H7 (cell line): Measurements from ENCODE around the gene DYNC2LI1. TPM values are rescaled to one million over a fixed set of nuclear protein-coding genes. Genes with fewer than 3 reads are reported as not detected.
A peak's percentile ranks its signal among the peaks of the same experiment; 100 is the strongest.

Source experiments
- DNase-seq: peaks from one replicate; pipeline ENCODE4 v3.0.0; 2012
- H3K27me3 ChIP-seq: 2 replicates; pipeline ENCODE4 v1.6.0; 2011; ENCODE audit warnings: mild to moderate bottlenecking, low read length; ENCODE audit not compliant: control insufficient read depth, insufficient read depth
- H3K36me3 ChIP-seq: replicated peaks from 2 replicates; pipeline ENCODE4 v1.5.1; 2011; ENCODE audit warnings: low read length; ENCODE audit not compliant: control insufficient read depth, insufficient read depth
- H3K4me3 ChIP-seq: 2 replicates; pipeline ENCODE4 v1.5.1; 2011; ENCODE audit warnings: low read depth, mild to moderate bottlenecking, control low read depth, low read length, moderate library complexity; ENCODE audit not compliant: insufficient read depth
- total RNA-seq: library from RNA; depleted of rRNA; stranded (reverse); fragments of >200 nt; shearing (Covaris generic); gene quantifications from 2 replicates; pipeline ENCODE4 v1.2.3, GENCODE V29; 2014

The DYNC2LI1 gene
- total RNA-seq, 1 experiment from 2014 or later: 9.5 TPM

DNA sequence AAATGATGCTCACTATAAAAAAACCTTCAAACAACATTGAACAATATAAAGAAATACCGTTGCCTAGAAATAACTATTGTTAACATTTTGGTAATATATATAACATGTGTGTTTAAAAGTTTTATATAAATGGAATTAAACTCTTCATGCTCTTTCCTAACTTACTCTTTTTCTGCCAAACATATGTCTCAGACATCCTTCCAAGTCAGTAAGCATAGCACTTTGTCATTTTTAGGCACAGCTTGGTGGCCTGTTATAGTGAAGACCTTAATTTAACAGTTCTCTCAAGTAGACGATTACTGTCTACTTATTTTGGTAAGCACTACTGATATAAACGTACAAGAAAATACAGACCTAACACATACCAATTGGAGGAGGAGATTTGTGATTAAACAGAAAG, 40.9 kb downstream of the DYNC2LI1 start:
- no peak for DNase-seq
- no peak overlapping the region for H3K4me3 ChIP-seq
- H3K36me3 ChIP-seq: no peaks in the 10 kb centered on the region
- H3K27me3 ChIP-seq: no peaks in the 10 kb centered on the region

DNA sequence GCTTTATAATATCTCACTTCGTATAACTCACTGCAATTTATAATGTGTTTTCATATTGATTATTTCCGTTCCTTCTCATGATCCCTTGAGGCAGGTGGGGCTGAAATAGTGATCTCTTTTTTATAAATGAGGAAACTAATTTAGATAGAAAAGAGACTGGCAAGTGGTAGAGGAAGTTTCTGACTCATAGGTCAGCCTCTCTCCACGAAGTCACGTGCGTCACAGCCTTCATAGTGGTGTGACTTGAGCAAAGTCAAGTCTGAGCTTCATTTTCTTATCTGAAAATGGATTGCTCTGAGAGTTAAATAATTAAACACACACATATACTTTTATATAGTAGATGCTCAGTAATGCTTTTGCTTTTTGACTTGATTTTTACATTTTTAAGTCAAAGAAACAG, 44.9 kb downstream of the DYNC2LI1 start:
- no peak overlapping the region for H3K4me3 ChIP-seq
- no peak for DNase-seq
- H3K27me3 ChIP-seq: no peaks in the 10 kb centered on the region
- H3K36me3 ChIP-seq: no peaks in the 10 kb centered on the region

DNA sequence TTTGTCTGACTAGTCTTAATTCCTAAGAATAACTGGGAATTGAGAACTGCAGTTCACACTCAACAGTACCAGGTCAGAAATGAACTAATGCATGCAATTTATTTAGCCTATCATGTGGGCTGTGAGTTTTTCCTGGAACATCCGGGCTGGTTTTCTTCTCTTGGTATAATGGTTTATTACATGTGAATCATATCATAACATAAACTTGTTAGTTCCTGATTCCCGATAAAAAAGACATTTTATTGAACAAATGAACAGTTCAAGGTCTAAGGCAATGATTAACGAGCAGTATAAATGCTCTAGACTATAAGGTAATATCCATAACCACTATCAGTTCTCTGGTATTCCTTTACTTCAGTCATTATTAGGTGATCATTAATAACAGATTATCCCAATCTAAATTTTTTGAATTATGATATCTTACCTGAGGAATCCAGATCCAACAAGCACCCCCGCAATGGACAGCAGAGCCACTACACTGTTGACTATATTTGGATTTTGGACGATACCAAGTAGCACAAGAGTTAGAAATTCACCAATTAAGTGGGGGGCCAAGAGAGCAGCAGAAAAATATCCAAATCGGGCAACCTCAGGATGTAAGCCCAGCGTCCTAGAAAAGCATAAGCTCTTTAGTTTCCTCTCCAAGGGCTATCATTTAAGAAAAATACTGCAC, 45.8 kb downstream of the DYNC2LI1 start:
- Histone ChIP-seq H3K4me3 (no peak overlapping the region), H3K27me3 (no peaks in the 10 kb centered on the region), H3K36me3 (no peaks in the 10 kb centered on the region)
- DNase-seq: no peak

DNA sequence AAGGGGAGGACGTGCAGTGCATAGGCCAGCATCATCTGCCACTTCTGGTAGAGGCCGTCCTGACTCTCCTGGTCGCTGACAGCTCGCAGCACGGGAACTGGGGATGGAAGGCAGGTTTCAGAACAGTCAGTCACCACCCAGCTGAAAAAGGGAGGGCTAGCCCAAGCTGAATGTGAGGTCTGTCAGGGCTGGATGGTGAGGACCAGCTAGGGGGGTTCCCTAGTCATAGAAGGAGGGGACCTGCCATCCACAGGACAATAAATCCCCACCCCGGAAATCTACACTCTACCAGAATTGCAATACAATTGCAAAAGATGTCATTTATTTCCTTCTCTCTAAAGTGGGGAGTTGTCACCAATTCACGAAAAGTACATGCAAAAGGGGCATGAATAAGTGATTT, 49.0 kb downstream of the DYNC2LI1 start:
- DNase-seq: no peak
- Histone ChIP-seq H3K36me3 (no peaks in the 10 kb centered on the region), H3K4me3 (no peak overlapping the region), H3K27me3 (no peaks in the 10 kb centered on the region)

DNA sequence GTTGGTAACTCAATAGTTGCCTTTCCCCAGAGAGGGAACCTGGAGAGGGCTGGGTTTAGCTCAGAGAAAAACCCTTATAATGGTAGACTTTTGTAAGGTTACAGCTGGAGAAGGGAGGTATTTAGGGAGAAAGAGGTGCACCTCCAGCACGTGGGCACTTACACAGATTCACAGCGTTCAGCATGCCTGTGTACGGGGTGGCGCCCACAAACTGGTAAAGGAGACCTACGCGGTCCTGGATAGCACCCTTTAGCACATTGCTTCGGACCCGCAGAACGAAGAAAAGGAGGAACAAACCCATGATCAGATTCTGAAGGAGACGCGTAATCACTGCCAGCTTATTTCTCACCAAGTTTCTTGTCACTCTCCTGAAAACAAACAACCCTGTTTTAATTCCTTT, 49.9 kb downstream of the DYNC2LI1 start:
- H3K36me3 ChIP-seq: no peaks in the 10 kb centered on the region
- H3K27me3 ChIP-seq: no peaks in the 10 kb centered on the region
- DNase-seq: peak; percentile 13
- no peak overlapping the region for H3K4me3 ChIP-seq

DNA sequence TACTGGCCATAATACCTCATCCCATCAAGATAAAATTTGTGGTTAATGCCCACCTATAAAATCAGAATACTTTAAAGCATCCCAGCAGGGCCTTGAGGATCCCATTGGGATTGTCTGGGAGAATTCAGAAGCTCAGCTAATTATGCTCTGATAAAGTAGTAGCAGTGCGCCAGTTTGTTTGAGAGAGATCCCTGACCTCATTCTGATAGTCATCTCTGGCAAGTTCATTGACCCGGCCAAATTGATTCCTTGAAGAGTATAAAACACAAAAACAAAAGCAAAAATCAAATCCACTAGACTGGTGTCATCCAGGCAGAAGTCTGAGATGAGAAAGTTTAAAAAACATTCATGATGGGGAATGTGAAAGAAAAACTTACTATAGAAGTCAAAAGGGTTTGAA, 50.7 kb downstream of the DYNC2LI1 start:
- Histone ChIP-seq H3K27me3 (no peaks in the 10 kb centered on the region), H3K36me3 (no peaks in the 10 kb centered on the region), H3K4me3 (no peak overlapping the region)
- DNase-seq: no peak

DNA sequence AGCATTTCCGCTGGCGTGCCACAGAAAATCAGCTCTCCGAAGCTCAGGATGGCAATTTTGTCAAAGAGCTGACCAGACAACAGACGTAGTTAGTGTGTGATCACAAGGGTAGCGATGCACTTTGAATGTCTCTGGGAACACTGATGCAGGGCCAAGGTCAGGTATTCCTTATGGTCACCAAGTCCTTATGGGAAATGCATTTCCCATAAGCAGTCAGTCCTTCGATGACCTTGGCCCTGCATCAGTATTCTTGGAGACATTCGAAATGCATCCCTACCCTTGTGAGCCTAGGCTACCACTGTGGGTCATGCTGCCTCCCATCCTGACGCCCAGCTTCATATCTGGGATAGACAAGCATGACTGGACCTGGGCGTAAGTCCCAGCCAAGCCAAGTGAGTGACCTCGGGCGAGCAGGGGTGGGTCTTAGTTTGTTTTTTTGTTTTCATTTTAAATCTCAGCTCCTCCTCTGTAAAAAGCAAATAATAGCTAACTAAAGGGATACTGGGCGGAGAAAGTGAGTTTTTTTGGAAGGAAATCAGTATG, 51.2 kb downstream of the DYNC2LI1 start:
- DNase-seq: peak; percentile 2
- Histone ChIP-seq H3K4me3 (no peak overlapping the region), H3K27me3 (no peaks in the 10 kb centered on the region), H3K36me3 (no peaks in the 10 kb centered on the region)

DNA sequence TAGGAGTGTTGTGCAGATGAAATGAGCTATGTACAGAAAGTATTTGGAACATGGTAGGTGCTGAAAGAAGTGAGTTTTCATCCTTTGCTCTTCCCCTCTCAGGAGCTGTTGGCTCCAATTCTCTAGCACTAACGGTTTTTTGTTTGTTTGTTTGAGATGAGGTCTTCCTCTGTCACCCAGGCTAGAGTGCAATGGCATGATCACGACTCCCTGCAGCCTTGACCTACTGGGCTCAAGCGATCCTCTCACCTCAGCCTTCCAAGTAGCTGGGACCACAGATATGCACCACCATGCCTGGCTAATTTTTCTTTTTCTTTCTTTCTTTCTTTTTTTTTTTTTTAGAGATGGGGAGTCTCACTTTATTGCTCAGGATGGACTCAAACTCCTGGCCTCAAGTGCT, 52.0 kb downstream of the DYNC2LI1 start:
- Histone ChIP-seq H3K4me3 (no peak overlapping the region), H3K27me3 (no peaks in the 10 kb centered on the region), H3K36me3 (no peaks in the 10 kb centered on the region)
- DNase-seq: no peak

DNA sequence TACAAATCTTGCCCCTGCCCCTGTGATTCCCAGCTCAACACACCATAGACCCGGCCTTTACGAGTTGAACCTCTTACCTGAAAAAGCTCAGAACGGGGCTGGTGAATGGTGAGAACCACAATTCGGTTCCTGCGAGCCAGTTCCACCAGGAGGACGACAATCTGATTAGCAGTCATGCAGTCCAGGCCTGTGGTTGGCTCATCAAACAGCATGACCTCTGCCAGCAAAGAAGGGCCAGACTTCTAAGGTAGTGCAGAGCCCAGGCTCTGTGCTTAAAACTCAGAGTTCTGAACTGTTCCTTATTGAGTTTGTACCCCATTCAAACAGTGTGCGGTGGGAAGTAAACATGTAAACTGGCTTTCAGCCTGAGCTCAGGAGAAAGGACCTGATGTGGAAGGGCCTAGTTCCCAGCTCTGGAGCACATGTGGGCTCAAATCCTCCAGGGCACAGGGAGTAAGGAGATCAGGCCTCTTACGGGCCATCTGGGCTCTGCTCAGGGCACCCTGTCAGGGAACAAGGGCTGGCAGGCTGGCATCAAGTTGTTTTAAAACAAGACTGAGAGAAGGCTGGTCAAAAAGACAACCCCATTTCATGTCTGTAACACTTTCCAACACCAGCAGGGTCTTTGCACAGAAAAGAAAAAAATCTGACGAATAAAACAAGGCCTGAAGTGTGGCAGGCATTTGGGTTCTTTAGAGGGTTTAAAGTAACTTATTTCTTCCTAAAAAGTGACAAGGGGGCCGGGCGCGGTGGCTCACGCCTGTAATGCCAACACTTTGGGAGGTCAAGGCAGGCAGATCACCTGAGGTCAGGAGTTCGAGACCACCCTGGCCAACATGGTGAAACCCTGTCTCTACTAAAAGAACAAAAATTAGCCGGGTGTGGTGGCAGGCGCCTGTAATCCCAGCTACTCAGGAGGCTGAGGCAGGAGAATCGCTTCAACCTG, 52.7 kb downstream of the DYNC2LI1 start:
- Histone ChIP-seq H3K36me3 (no peaks in the 10 kb centered on the region), H3K4me3 (no peak overlapping the region), H3K27me3 (no peaks in the 10 kb centered on the region; the same call in 1 of the 2 replicates)
- DNase-seq: peak; percentile 4

DNA sequence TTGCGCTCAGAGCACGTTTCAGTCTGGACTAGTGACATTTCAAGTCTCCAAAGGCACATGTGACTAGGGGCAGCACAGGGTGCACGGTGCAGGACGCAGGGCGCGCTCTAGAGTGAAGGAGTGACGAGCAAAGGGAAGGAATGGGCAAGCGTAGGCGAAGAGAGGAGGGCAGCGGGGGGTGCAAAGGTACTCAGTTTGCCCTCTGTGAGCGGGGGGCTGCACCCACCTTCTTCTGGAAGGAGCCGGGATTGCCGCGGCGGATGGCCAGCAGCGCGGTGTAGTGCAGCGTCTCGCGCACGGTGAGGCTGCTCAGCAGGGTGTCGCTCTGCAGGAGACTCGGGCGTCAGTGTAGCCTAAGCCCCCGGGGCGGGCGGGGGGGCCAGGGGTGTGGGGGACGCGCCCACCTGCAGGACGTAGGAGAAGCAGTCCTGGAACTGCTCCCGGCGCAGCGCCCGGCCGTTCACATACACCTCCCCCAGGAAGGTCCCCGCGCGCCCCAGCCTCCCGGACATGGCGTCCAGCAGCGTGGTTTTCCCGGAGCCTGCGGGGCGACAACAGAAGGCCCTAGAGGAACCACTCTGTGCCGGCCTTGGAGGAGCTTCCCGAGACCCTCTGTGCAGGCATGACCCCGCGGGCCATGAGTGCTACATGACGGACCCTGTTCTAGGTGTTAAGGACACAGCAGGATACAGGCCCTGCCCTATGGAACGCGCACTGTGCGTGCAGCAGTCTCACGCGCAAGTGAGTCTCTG, 57.9 kb downstream of the DYNC2LI1 start:
- DNase-seq: peak; percentile 61
- Histone ChIP-seq H3K36me3 (no peaks in the 10 kb centered on the region), H3K4me3 (peak overlapping the region; percentile 29; the same call in 1 of the 2 replicates), H3K27me3 (no peaks in the 10 kb centered on the region; the same call in 1 of the 2 replicates)

DNA sequence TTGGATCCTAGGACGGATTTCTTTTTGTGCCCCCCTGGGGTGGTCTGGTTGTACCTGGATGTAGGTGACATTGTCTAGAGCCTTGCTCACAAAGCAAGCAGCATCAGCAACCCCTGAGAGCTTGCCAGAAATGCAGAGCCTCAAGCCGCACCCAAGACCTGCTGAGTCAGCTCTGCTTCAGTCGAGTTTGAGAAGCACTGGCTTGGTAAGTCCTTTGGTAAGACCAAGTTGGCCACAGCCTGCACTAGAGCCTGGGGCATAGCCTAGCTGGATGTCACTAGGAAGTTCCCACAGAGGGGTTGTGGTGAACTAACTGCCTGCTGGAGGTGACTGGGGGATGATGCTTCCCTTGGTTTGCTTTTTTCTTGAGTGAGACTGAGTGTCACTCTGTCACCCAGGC, 58.6 kb downstream of the DYNC2LI1 start:
- H3K27me3 ChIP-seq: no peaks in the 10 kb centered on the region; the same call in 1 of the 2 replicates
- H3K4me3 ChIP-seq: no peak overlapping the region
- DNase-seq: peak; percentile 17
- H3K36me3 ChIP-seq: no peaks in the 10 kb centered on the region

DNA sequence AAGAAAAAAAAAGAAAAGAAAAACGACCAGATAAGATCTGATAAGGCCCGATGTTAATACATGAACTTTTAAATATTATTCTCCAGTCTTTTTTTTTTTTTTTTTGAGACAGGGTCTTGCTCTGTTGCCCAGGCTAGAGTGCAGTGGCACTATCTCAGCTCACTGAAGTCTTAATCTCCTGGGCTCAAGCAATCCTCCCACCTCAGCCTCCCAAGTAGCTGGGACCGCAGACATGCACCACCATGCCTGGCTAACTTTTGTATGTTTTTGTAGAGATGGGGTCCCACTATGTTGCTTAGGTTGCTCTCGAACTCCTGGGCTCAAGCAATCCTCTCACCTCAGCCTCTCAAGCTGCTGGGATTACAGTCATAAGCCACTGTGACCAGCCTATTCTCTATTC, 63.2 kb downstream of the DYNC2LI1 start:
- H3K27me3 ChIP-seq: no peaks in the 10 kb centered on the region
- no peak for DNase-seq
- H3K4me3 ChIP-seq: no peak overlapping the region
- H3K36me3 ChIP-seq: no peaks in the 10 kb centered on the region

DNA sequence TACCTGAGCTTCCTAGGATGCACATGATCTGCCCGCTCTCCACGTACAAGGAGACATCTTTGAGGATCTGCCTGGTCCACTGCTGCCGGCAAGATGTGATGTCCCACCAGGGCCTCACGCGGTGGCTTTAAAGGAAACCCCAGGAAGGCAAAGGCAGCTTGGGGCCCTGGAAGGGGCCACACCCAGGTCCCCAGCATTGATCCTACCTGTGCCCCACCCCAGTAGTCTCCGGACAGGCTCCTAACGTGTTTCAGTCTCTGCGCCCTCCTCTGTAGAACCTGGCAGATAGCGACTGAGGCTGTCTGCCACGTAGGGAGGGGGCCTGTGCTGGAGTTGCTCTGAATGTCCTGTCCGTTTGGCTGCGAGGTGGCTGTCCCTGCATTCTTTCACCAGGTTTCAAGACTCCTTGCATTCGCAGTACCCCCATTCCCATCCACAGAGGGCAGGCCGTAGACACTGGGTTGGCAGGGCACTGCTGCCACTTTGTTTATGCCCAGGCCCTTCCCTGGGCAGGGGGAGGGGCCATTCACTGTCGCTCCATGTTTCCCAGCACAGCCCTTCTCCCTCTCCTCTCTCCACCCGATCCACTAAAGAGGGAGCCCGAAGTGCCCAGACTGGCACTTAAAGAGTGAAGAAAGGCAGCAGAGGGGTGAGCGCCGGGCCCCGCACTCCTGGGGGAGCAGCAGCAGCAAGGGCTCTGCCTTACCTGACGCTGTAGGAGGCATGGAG, 64.2 kb downstream of the DYNC2LI1 start:
- peak; percentile 27 for DNase-seq
- no peak overlapping the region for H3K4me3 ChIP-seq
- no peaks in the 10 kb centered on the region for H3K27me3 ChIP-seq
- H3K36me3 ChIP-seq: no peaks in the 10 kb centered on the region
